NCI-H1417 treated with DMSO at 0.1 percent for 48 hours (cell line): Measurements from ENCODE around the gene VPS37D.
A peak's percentile ranks its signal among the peaks of the same experiment; 100 is the strongest.

ENCODE experiments used
- DNase-seq: peaks from one replicate; lab custom pipeline; 2025; lab: John Stamatoyannopoulos, UW

VPS37D gene

GRCh38 chr7:73680501-73680900 lies 12.9 kb downstream of the VPS37D start:
- no peak for DNase-seq

- DNase-seq = no peak
Observed at GRCh38 chr7:73681031-73681430, 13.4 kb downstream of the VPS37D start.

GRCh38 chr7:73682745-73683055 lies 15.1 kb downstream of the VPS37D start:
- DNase-seq = no peak

GRCh38 chr7:73683056-73683787 lies 15.6 kb downstream of the VPS37D start, which contains the start of the genes BUD23 and DNAJC30:
Gene BUD23, plus strand, starts transcription at chr7:73683597. Its CDS starts 29 bp downstream, at chr7:73683626.
Gene DNAJC30, minus strand, starts transcription at chr7:73683453. Its CDS starts 30 bp downstream, at chr7:73683423.
- DNase-seq = peak; percentile 89

- DNase-seq = no peak
Observed at GRCh38 chr7:73683788-73684693, 16.4 kb downstream of the VPS37D start.

- no peak for DNase-seq
Observed at GRCh38 chr7:73685311-73685710, 17.7 kb downstream of the VPS37D start.

GRCh38 chr7:73688288-73688687 lies 20.7 kb downstream of the VPS37D start:
- no peak for DNase-seq

GRCh38 chr7:73690646-73691045 lies 23.0 kb downstream of the VPS37D start:
- DNase-seq = no peak

- DNase-seq = no peak
Observed at GRCh38 chr7:73696372-73696771, 28.7 kb downstream of the VPS37D start.

GRCh38 chr7:73698410-73698809 lies 30.8 kb downstream of the VPS37D start:
- no peak for DNase-seq

GRCh38 chr7:73699370-73700068 lies 31.9 kb downstream of the VPS37D start:
- no peak for DNase-seq

- no peak for DNase-seq
Observed at GRCh38 chr7:73700069-73700423, 32.4 kb downstream of the VPS37D start.

- no peak for DNase-seq
Observed at GRCh38 chr7:73700581-73701134, 33.0 kb downstream of the VPS37D start.

- DNase-seq = no peak
Observed at GRCh38 chr7:73701357-73701995, 33.8 kb downstream of the VPS37D start.

- DNase-seq = no peak
Observed at GRCh38 chr7:73702226-73702625, 34.6 kb downstream of the VPS37D start.

GRCh38 chr7:73702665-73703064 lies 35.0 kb downstream of the VPS37D start:
- no peak for DNase-seq

GRCh38 chr7:73703225-73703624 lies 35.6 kb downstream of the VPS37D start:
- no peak for DNase-seq

- DNase-seq = no peak
Observed at GRCh38 chr7:73703757-73704639, 36.4 kb downstream of the VPS37D start.

GRCh38 chr7:73704640-73705550 lies 37.3 kb downstream of the VPS37D start:
- DNase-seq = no peak

GRCh38 chr7:73705551-73705920 lies 37.9 kb downstream of the VPS37D start:
- no peak for DNase-seq
